GM10266 (cell line): ENCODE data around the gene CHST9.

Experiments used
- DNase-seq: peaks from one replicate; pipeline ENCODE4 v3.0.0; 2012; ENCODE audit errors: extremely low spot score
- TF ChIP-seq, protein P1 (sequence below): IDR thresholded peaks from 2 replicates; pipeline ENCODE4 v1.5.1; 2012; ENCODE audit warnings: mild to moderate bottlenecking, low read depth; ENCODE audit not compliant: control insufficient read depth, insufficient read depth; ENCODE audit errors: missing control alignments

The CHST9 gene

DNA sequence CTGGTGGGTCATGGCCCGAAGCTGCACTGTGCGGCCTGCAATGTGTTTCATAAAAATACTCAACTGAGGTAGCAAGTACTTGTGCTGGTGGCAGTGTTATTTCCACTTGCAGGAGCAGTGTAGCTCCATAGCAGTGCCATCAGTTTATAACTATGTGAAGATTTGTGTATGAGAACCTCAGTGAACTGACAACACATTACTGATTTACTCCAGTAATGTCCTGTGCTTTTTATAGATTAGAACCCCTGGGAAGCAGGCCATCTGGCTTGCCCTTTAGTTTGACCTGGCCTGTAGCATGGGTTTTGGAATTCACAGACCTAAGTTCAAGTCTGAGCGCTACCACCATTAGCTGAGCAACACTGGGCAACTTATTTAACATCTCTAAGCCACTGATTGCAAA is 219.9 kb downstream of the CHST9 start:
- DNase-seq: no peak
- TF ChIP-seq, protein P1, sequence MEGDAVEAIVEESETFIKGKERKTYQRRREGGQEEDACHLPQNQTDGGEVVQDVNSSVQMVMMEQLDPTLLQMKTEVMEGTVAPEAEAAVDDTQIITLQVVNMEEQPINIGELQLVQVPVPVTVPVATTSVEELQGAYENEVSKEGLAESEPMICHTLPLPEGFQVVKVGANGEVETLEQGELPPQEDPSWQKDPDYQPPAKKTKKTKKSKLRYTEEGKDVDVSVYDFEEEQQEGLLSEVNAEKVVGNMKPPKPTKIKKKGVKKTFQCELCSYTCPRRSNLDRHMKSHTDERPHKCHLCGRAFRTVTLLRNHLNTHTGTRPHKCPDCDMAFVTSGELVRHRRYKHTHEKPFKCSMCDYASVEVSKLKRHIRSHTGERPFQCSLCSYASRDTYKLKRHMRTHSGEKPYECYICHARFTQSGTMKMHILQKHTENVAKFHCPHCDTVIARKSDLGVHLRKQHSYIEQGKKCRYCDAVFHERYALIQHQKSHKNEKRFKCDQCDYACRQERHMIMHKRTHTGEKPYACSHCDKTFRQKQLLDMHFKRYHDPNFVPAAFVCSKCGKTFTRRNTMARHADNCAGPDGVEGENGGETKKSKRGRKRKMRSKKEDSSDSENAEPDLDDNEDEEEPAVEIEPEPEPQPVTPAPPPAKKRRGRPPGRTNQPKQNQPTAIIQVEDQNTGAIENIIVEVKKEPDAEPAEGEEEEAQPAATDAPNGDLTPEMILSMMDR: no peak

GRCh38 chr18:26963292-26963691 is 221.8 kb downstream of the CHST9 start:
- no peak for DNase-seq
- TF ChIP-seq, protein P1: no peak

DNA sequence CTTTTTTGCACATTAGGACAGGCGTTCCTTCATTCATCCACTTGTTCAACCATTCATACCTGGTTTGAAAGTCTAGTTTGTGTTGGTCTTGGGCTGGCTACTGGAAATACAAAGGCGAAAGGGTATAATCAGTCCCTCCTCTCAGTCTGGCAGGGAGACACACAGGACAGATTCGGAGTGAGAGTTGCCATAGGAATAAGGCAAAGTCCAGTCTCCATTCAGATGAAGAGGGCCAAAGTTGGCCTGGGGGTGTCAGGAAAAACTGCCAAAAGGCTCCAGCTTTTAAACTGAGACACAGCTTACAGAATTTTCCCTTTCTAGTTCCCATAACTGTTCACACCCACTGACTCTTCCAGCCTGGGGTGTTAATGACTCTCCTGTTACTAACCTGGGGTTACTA is 223.3 kb downstream of the CHST9 start:
- no peak for DNase-seq
- TF ChIP-seq, protein P1: no peak

DNA sequence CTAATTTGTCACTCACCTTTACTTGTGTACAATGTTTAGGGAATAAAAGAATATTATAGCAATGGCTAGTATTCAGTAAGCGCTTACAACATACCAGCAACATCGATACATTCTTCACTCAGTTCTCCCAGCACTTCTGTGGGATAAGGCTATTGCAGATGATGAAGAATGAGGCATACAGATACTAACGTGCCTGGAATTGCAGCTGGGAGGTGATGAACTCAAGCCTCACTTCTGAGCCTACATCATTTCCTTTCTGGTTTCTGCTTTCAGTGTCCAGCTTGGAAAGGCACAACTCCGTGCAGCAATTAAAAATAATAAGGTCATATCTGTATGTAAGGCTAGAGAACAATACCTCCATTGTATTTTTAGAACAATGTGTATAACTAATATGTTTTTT is 224.2 kb downstream of the CHST9 start:
- DNase-seq: no peak
- TF ChIP-seq, protein P1: no peak

GRCh38 chr18:26956863-26957262 is 228.2 kb downstream of the CHST9 start:
- no peak for DNase-seq
- TF ChIP-seq, protein P1: no peak

- DNase-seq: no peak
- TF ChIP-seq, protein P1: no peak
Measured at GRCh38 chr18:26948703-26949102, 236.4 kb downstream of the CHST9 start.

- TF ChIP-seq, protein P1: no peak
- DNase-seq: no peak
Measured at GRCh38 chr18:26943906-26944305, 241.2 kb downstream of the CHST9 start.

GRCh38 chr18:26941584-26941983 is 243.5 kb downstream of the CHST9 start:
- TF ChIP-seq, protein P1: no peak
- DNase-seq: no peak
